ENCODE data around the gene PA2G4.

PA2G4 gene

DNA sequence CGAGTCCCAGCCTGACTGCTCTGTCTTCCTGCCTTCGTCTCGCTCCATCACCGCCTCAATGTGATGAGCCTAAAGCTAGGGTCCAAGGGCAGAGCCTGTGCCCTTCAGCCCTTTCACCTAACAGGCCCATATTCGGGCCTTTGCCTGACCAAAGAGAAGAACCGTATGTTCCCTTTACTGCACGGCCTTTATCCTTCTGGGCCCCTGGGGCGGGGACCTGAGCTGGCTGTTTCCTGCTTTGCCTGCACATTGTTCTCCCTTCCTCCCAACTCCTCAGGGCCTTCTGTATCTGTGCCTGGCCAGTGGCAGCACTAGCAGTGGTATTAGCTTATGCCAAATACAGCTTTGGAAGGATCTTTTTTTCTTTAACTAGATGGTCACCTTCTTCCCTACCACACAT lies 39.5 kb downstream of the PA2G4 start:
- H3K79me2 ChIP-seq (ENCODE audit: control insufficient read depth, low read length), result no peaks in the 10 kb centered on the region
- no peaks in the 10 kb centered on the region for H3K27me3 ChIP-seq (ENCODE audit: control insufficient read depth, low read length)
- no peaks in the 10 kb centered on the region for H3K9me3 ChIP-seq (ENCODE audit: control insufficient read depth, insufficient read depth, low read length)
- TF ChIP-seq EZH2phosphoT487 (IDR thresholded peaks at IDR 0.05; ENCODE audit: borderline replicate concordance, low read length), result no peak
- TF ChIP-seq, protein P1, sequence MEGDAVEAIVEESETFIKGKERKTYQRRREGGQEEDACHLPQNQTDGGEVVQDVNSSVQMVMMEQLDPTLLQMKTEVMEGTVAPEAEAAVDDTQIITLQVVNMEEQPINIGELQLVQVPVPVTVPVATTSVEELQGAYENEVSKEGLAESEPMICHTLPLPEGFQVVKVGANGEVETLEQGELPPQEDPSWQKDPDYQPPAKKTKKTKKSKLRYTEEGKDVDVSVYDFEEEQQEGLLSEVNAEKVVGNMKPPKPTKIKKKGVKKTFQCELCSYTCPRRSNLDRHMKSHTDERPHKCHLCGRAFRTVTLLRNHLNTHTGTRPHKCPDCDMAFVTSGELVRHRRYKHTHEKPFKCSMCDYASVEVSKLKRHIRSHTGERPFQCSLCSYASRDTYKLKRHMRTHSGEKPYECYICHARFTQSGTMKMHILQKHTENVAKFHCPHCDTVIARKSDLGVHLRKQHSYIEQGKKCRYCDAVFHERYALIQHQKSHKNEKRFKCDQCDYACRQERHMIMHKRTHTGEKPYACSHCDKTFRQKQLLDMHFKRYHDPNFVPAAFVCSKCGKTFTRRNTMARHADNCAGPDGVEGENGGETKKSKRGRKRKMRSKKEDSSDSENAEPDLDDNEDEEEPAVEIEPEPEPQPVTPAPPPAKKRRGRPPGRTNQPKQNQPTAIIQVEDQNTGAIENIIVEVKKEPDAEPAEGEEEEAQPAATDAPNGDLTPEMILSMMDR (IDR thresholded peaks at IDR 0.05; ENCODE audit: low read depth, low read length, poor library complexity, severe bottlenecking), result no peak
- H3K4me1 ChIP-seq (ENCODE audit: control insufficient read depth, low read length), result no peaks in the 10 kb centered on the region
- peaks cover 47% of the 10 kb centered on the region for H3K36me3 ChIP-seq (ENCODE audit: control insufficient read depth, low read length)
- H3K4me3 ChIP-seq (ENCODE audit: low read length), result no peak overlapping the region
- no peaks in the 10 kb centered on the region for H3K9me2 ChIP-seq (replicated peaks; ENCODE audit: control insufficient read depth, low read length)
- H4K20me1 ChIP-seq (ENCODE audit: control insufficient read depth, insufficient read depth, low read depth, low read length), result no peaks in the 10 kb centered on the region
- H3K4me2 ChIP-seq (ENCODE audit: low read length), result no peak overlapping the region
- no peak overlapping the region for H3K27ac ChIP-seq (ENCODE audit: low read depth, low read length)
- peaks cover 15% of the 10 kb centered on the region for H3F3A ChIP-seq (ENCODE audit: control insufficient read depth, insufficient read depth)

DNA sequence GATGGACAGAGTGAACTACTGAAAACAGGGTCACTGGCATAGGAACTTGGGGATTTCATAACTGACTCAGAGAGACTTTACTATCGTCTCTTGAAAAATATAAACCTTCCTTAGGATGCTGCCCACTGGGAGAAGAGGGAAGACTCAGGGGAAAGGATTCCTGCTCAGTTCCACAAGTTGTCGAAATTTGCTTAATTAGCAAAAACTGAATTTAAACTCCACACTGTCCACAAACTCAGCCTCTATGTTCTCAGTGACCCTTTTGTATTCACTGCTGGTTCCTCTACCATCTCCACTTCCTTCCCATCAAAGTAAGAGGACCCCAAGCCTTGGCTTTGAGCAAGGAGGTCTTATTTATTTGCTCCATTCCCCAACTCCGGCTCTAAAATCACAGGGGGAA lies 40.9 kb downstream of the PA2G4 start:
- no peaks in the 10 kb centered on the region for H3K9me3 ChIP-seq (ENCODE audit: control insufficient read depth, insufficient read depth, low read length)
- H3F3A ChIP-seq (ENCODE audit: control insufficient read depth, insufficient read depth), result peaks cover 15% of the 10 kb centered on the region
- H3K9me2 ChIP-seq (replicated peaks; ENCODE audit: control insufficient read depth, low read length), result no peaks in the 10 kb centered on the region
- no peaks in the 10 kb centered on the region for H4K20me1 ChIP-seq (ENCODE audit: control insufficient read depth, insufficient read depth, low read depth, low read length)
- no peaks in the 10 kb centered on the region for H3K79me2 ChIP-seq (ENCODE audit: control insufficient read depth, low read length)
- no peak overlapping the region for H3K27ac ChIP-seq (ENCODE audit: low read depth, low read length)
- no peak overlapping the region for H3K4me2 ChIP-seq (ENCODE audit: low read length)
- peaks cover 50% of the 10 kb centered on the region for H3K36me3 ChIP-seq (ENCODE audit: control insufficient read depth, low read length)
- TF ChIP-seq EZH2phosphoT487 (IDR thresholded peaks at IDR 0.05; ENCODE audit: borderline replicate concordance, low read length), result no peak
- TF ChIP-seq, protein P1 (IDR thresholded peaks at IDR 0.05; ENCODE audit: low read depth, low read length, poor library complexity, severe bottlenecking), result no peak
- no peaks in the 10 kb centered on the region for H3K27me3 ChIP-seq (ENCODE audit: control insufficient read depth, low read length)
- H3K4me1 ChIP-seq (ENCODE audit: control insufficient read depth, low read length), result no peaks in the 10 kb centered on the region
- no peak overlapping the region for H3K4me3 ChIP-seq (ENCODE audit: low read length)

- Histone ChIP-seq H3K4me1 (ENCODE audit: control insufficient read depth, low read length) (peaks cover 13% of the 10 kb centered on the region), H3K9me3 (ENCODE audit: control insufficient read depth, insufficient read depth, low read length) (no peaks in the 10 kb centered on the region), H3F3A (ENCODE audit: control insufficient read depth, insufficient read depth) (peaks cover 19% of the 10 kb centered on the region), H3K27me3 (ENCODE audit: control insufficient read depth, low read length) (no peaks in the 10 kb centered on the region), H3K9me2 (replicated peaks; ENCODE audit: control insufficient read depth, low read length) (no peaks in the 10 kb centered on the region), H3K4me3 (ENCODE audit: low read length) (no peak overlapping the region), H3K4me2 (ENCODE audit: low read length) (no peak overlapping the region), H3K27ac (ENCODE audit: low read depth, low read length) (no peak overlapping the region), H3K36me3 (ENCODE audit: control insufficient read depth, low read length) (peaks cover 42% of the 10 kb centered on the region), H3K79me2 (ENCODE audit: control insufficient read depth, low read length) (peaks cover 6% of the 10 kb centered on the region), H4K20me1 (ENCODE audit: control insufficient read depth, insufficient read depth, low read depth, low read length) (no peaks in the 10 kb centered on the region)
- TF ChIP-seq, protein P1 (IDR thresholded peaks at IDR 0.05; ENCODE audit: low read depth, low read length, poor library complexity, severe bottlenecking), result no peak
- TF ChIP-seq EZH2phosphoT487 (IDR thresholded peaks at IDR 0.05; ENCODE audit: borderline replicate concordance, low read length), result no peak
Observed at GRCh38 chr12:56146492-56147460, 42.4 kb downstream of the PA2G4 start.
